HG03095 (cell line): ENCODE results near the gene CDADC1.
A peak's percentile ranks its signal among the peaks of the same experiment; 100 is the strongest.

Experiments
- ATAC-seq: cut with Tn5 transposase; IDR thresholded peaks from one replicate; pipeline ENCODE4 v1.9.1; 2021; ENCODE audit warnings: moderate library complexity; ENCODE audit not compliant: unreplicated experiment

CDADC1 gene

DNA sequence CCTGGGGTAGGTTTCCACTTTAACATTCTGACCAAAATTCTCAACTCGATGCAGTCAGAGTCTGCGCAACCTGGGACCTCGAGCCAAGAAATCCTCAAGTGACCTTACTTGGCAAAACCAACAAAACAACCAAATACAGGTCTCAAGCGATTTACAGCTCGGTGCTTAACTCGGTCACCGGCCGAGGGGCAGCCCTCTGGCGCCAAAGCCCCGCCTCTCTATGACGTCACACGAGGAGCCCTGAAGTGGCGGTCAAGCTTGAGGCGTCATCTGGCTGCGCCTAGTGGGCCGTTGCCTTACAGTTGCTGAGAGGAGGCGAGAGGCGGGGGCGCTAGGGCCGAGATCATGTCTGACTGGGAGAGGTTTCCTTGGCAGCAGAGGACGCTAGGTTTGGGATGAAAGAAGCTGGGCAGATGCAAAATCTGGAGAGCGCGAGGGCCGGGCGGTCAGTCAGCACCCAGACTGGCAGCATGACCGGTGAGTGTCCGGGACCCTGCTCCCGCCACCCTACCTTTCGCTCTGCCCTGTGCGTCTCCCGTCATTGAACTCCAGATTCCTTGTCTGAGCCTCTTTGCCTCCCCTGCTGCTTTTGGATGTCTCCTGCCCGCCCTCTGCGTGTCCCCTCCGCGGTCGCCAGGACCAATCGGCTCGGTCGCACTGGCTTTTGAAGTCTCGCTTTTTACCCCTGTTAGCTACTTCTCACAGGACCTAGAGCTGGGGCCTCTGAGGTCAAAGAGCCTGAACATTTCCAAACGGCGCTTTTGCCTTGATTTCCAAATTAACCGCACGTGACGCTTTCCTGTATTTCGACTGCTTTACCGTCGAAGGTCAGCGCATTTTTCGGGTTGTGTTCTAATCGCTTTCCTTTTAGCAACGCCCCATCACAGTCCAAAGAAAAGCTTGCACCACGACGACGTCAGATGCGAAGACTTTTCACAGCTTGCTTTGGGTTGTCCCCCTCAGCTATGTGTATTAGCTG lies at the start of gene CDADC1:
TSS of gene CDADC1 (plus strand) at position 283 of the 979 bp plus-strand sequence. CDS start at position 396, 113 bp downstream.
- peak; percentile 94 for ATAC-seq

DNA sequence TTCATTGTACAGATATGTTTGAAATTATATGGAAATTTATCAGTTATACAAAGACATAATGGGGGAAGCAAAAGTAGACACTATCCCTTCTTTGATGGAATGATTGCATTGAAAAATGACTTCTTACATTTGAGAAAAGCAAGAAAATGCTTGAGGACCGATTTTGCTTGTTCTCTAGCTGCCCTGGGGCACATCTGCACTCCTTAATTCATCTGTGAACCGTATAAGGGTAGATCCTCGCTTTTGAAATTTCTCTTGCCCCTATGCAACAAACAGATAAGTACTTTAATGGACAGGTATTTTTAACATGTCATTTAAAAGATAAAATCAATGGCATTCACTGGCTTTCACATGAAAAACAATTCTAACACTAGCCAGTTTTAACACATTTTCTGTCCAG lies 41.1 kb upstream of the CDADC1 start:
- no peak for ATAC-seq

DNA sequence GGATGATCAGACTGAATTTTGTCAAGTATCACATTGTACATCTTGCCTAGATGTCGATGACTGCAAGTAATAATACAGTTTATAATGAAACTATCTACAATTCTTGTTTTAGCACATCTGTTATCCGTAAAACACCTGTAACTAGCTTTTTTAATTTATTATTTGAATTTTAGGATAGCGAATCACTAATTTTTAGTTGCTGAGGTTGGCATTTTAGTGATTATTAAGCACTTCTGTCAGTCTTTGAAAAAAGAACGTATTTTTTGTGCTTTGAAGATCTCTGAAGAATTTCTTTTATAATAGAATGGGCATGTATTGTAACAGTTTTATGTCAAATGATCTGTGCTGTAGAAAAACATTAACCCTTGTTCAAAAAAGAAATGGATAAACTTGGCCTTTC lies 39.1 kb upstream of the CDADC1 start:
- ATAC-seq, result no peak

DNA sequence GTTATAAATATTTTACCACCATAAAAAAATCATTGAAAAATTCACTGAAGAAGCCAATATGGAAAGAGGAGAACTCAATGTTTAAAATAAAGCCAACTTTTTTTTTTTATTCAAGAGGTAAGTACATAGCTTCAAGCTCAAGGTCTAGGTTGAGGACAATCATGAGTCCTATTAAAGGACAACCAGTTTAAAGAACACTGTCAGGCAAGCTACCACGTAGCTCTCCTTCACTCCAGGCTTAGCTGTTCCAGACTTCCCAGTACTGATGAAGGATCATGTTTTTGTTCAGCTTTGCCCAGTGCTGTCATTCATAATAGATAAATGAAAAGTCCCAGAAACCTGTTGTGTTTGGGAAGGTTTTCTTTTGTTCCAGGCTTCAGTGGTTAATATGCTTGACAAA lies 37.6 kb upstream of the CDADC1 start:
- ATAC-seq, result no peak

DNA sequence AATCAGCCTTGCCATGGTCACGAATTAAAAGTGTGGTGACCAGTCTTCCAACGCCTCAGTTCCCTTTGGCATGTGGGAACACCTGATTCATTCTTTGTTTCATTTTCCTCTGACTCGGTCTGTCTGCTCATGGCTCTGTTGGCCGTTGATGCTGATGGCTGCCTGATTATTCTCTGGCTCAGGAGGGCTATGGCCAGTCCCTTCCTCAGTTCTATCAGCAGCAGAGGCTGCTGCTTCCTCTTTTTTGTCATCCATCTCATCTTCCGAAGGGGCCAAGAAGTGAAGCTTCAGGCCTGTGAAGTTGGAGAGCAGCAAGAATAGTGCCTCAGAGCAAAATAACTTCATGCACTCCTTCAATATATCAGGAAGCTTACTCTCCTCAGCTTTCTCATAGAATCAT lies 37.1 kb upstream of the CDADC1 start:
- ATAC-seq, result no peak

DNA sequence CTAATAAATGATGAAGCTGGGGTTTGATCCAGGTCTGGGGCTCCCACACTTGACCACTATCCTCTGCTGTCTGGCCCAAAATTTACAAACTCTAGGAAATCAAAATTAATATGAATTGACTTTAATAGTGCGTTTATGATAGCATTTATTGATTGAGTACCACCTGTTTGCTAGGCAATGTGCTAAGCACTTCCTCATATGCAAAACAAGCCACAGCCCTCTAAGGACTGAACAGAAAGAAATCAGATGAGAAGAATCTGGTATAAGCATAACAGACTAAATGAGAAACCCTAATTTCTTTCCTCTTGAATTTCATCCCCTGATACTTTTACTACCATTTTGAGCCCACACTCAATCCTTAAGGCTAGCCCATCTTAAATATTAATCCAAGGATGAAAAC lies 34.2 kb upstream of the CDADC1 start:
- ATAC-seq, result no peak

DNA sequence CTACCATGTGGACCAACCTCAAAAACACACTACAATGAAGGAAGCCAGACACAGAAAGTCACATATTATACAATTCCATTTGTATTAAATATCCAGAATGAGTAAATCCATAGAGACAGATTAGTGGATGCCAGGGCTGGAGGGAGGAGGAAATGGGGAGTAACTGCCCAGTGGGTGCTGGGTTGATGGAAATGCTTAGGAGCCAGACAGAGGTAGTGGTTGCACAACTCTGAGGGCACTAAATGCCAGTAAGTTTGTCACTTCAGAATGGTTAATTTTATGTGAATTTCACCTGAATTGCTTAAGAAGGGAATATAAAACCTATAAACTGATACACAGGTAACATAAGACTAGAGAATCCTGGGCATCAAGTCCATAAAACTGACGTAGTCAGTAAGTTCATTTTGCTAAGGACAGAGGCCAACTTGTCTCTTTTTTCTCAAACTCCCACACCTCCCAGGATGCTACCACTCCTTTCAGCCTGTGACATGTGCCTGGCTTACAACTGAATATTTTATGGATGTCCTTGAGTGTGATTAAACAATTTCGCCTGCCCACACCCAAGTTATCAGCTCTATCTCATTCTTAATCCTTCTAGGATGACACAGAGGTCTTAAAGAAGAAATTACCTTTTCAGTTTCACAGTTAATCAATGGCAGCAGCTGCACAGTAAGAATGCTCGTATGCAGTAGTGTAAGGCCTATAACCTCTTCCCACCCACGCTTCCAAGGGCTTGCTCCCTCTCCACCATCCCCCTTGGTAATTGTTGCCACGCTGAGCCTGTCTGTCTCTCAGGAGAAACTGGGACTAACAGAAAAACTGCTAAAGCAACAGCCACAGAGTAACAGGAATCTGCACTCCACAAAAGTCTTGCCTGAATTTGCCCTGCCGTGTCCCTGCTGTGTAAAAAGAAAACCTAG lies 33.5 kb upstream of the CDADC1 start:
- ATAC-seq, result no peak

DNA sequence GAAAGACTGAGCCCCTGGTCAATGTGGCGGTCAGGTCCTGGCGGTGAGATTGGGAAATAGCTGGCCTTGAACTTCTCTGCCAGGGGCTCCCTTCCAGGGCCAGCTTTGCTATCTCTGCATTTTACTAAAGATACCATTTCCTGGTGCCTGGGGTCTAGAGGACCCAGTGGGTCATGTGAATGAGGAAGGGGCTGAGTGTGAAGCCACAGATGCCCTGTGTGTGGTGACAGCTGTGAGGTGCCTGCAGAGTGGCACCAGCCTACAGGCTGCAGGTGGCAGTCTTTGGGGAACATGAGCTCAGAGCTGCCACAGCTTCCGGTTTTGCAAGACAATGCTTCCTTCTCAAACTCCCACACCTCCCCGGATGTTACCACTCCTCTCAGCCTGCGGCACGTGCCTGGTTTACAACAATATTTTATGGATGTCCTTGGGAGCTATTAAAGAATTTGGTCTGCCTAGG lies 32.8 kb upstream of the CDADC1 start:
- no peak for ATAC-seq

DNA sequence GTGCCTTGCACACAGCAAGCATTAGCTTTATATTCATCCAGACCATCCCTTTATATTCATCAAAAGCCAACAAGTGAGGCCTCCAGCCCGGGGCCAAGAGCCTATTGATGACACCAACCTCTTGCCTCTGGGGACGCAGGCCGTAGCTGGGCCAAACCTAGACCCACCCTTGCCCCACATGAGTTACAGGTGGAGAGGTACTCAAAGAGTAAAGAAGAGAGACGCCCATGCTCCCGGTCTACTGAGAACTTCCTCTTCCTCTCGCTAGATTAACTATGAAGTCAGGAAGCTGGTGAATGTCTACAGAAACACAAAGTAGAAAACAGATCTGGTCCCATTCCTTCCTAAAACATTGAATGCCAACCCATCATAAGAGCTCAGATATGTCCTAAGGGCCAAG lies 31.4 kb upstream of the CDADC1 start:
- ATAC-seq, result no peak

DNA sequence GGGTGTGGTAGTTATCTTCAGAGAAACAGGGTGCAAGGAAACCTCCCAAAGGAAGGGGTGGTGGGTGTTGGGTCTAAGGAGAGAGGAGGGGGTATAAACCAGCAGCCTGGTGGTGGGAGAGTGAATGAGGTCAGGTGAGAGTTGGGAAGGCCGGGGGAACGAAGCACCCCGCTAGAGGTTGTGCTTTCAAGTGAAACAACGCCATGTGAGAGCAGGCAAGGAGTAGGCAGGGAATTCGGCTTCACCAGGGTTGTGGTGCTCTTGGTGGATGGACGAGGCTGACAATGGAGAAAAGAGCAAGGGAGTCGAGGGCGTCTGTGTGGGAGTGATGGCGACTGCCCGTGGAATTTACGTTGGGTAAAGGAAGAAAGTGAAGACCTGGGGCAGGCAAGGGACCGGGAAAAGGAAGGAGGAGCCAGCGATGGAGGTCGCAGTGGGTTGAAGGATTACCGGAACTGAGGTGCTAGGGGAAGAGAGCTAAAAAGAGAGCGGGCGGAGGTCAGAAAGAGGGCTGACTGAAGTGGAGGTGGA lies 29.7 kb upstream of the CDADC1 start:
- no peak for ATAC-seq

DNA sequence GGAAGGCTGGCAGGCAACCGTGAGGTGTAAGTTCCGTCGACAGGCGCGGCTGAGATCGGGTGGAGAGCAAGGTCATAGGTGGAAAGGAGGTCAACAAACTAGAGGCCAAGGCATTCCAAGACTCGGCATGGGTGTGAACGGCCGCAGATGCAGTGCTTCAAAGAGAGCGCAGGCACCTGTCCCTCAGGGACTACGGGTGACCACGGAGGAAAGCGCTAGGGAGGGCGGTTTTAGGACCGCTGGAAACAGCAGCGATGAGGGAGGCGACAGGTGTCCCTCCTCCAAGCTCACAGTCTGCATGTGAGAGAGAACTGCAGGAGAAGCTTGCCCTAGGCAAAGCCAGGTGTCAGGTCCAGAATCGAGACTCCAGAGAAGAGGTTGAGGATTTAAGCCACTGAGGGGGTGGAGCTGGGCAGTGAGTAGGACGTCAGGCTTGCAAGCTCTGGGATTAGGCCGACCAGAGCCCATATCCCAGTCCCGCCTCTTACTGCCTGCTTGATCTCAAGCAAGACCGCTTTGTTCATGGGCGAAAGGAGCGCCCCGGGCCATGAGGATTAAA lies 29.2 kb upstream of the CDADC1 start:
- no peak for ATAC-seq

DNA sequence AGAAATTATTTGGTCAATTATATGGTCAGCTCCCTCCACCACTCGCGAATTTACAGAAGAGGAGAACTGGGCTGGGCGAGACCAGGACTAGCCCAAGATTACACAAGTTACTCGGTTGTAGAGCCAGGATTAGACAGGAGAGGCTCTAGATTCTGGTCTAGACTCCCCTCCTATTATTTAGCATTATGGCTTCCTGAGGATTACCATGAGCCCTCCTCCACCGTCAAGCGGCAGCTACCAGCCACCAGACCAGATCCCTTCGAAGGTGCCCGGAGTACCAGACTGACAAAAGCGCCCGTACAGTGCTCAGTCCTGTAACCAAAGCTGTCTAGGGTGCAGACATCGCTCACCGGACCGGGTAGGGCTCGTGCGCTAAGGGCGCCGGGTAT lies 28.1 kb upstream of the CDADC1 start:
- no peak for ATAC-seq

DNA sequence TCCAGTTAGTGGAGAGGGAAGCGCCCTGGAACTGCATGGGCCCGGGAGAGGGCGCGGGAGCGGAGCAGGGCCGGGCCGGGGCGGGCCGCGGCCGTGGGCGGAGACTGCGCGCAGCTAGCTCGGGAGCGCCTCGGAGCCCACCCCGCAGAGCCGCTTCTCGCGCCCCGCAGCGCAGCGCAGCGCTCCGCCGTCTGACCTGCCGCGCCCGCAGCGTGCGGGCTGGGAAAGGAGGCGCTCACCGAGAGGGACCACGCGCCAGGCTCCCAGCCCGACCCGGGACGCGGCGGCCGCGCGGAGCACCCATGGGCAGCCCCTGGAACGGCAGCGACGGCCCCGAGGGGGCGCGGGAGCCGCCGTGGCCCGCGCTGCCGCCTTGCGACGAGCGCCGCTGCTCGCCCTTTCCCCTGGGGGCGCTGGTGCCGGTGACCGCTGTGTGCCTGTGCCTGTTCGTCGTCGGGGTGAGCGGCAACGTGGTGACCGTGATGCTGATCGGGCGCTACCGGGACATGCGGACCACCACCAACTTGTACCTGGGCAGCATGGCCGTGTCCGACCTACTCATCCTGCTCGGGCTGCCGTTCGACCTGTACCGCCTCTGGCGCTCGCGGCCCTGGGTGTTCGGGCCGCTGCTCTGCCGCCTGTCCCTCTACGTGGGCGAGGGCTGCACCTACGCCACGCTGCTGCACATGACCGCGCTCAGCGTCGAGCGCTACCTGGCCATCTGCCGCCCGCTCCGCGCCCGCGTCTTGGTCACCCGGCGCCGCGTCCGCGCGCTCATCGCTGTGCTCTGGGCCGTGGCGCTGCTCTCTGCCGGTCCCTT lies 27.5 kb upstream of the CDADC1 start, which contains the start of gene MLNR:
TSS of gene MLNR (plus strand) at position 303 of the 820 bp plus-strand sequence. CDS start at position 303, 0 bp downstream.
- ATAC-seq, result no peak

DNA sequence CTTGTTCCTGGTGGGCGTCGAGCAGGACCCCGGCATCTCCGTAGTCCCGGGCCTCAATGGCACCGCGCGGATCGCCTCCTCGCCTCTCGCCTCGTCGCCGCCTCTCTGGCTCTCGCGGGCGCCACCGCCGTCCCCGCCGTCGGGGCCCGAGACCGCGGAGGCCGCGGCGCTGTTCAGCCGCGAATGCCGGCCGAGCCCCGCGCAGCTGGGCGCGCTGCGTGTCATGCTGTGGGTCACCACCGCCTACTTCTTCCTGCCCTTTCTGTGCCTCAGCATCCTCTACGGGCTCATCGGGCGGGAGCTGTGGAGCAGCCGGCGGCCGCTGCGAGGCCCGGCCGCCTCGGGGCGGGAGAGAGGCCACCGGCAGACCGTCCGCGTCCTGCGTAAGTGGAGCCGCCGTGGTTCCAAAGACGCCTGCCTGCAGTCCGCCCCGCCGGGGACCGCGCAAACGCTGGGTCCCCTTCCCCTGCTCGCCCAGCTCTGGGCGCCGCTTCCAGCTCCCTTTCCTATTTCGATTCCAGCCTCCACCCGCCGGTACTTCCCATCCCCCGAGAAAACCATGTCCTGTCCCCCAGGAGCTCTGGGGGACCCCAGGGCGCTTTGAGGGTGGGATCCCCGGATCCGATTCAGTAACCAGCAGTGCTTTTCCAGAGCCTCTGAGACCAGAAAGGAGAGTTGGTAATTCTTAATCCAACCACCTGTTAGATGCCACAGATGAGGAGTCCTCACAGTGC lies 26.7 kb upstream of the CDADC1 start:
- no peak for ATAC-seq

DNA sequence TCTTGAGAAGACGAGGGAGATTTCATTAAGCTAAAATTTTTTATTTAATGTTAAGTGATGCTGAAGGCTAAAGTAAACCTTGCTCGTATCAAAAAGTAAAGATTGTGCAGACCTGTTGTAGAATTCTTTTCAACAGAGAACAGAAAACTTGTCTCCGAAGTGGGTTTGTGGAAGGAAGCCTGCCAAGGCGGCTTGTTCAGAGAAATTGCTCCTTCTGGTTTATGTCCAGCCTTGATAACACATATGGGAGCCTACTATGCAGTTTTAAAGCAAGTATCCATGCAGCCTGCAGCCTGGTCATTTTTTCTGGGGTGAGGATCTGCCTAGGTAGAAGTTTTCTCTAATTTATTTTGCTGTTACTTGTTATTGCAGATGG lies 26.1 kb upstream of the CDADC1 start:
- ATAC-seq, result no peak

DNA sequence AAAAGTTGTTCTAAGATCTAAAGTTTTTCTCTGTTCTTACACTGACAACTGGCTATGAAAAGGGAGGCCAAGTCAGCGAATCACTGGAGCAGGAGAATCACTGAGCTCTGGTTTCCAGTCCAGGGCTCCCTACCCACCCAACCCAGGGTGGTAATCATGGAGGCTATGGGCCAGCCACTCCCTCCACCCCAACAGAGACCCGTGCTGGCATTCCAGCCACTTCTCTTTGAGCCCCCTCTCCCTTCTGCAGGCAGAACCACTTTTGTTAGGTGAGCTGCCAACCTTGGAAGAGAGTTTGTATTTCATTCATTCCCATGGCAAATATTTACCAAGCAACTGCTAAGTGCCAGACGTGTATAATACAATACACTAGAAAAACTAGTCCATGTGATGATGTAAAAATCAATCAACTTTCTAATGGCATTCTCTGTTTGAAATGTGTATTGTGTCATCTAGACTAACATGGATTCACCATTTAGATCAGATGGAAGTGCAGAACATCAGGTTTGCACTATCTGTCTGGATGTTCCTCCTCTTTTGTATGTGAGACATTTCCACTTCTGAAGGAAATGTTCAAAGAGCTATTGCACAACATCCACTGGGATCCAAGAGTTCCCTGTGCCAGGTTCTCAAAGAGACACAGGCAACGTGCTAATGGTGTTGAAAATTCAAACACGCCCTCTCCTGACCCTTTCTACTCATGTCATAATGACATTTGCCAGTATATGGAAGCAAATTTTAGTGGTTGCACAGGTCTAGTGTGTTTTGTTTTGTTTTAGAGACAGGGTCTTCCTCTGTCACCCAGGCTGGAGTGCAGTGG lies 22.3 kb upstream of the CDADC1 start:
- no peak for ATAC-seq

DNA sequence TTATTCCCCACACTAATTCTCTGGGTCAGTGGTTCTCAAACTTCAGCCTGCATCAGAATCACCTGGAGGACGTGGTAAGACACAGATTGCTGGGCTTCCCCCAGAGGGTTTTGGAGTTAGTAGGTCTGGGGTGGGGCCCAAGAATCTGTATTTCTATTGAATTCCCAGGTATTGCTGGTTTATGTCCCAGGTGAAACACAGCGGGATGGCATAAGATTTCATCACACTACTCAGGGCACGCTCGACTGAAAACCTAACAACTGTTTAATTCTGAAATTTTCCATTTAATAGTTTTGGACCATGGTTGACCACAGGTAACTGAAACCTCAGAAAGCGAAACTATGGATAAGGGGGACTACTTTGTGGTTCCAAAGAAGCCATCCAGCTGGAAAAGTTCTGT lies 21.1 kb upstream of the CDADC1 start:
- no peak for ATAC-seq

DNA sequence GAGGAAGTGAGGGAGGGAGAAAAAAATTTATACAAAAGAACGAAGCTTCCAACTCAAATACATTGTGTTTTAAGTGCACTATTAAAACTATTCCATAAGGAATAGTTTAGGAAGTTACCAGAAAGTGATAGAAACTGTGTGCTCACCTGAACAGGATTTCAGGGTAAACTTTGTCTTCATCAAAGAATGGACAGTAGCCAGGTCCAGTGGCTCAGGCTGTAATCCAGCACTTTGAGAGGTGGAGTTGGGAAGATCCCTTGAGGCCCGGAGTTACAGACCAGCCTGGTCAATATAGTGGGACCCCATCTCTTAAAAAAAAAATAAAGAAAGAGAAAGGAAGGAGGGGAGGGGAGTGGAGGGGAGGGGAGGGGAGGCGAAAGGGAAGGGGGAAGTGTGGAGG lies 13.0 kb upstream of the CDADC1 start:
- ATAC-seq, result no peak
